Endodermal cell (in vitro differentiated cells): Measurements from ENCODE around the gene CHN2. TPM values are rescaled to one million over a fixed set of nuclear protein-coding genes. Genes with fewer than 3 reads are reported as not detected.

Experiments
- DNase-seq: peaks from one replicate; pipeline ENCODE4 v3.0.0-alpha.2; 2017
- H3K27ac ChIP-seq: 2 replicates; pipeline ENCODE4 v1.5.1; 2013; ENCODE audit warnings: mild to moderate bottlenecking, low read depth, low read length, moderate library complexity
- H3K27me3 ChIP-seq: 2 replicates; pipeline ENCODE4 v1.6.1; 2013; ENCODE audit warnings: mild to moderate bottlenecking, low read length, moderate library complexity; ENCODE audit not compliant: insufficient read depth, control insufficient read depth, poor library complexity, severe bottlenecking
- H3K36me3 ChIP-seq: 2 replicates; pipeline ENCODE4 v1.7.0; 2013; ENCODE audit warnings: mild to moderate bottlenecking, low read length, moderate library complexity; ENCODE audit not compliant: control insufficient read depth, insufficient read depth
- H3K4me1 ChIP-seq: one replicate; pipeline ENCODE4 v1.7.0; 2013; ENCODE audit warnings: low read length; ENCODE audit not compliant: control insufficient read depth, insufficient read depth
- H3K4me3 ChIP-seq: 2 replicates; pipeline ENCODE4 v1.5.1; 2013; ENCODE audit warnings: mild to moderate bottlenecking, low read length, moderate library complexity
- H3K9ac ChIP-seq: 2 replicates; pipeline ENCODE4 v1.6.1; 2013; ENCODE audit warnings: mild to moderate bottlenecking, low read length, moderate library complexity; ENCODE audit not compliant: poor library complexity, severe bottlenecking; ENCODE audit errors: extremely low read depth
- H3K9me3 ChIP-seq: 2 replicates; pipeline ENCODE4 v1.6.1; 2013; ENCODE audit warnings: mild to moderate bottlenecking, low read length, moderate library complexity; ENCODE audit not compliant: control insufficient read depth
- H3K27ac Mint-ChIP-seq: 2 replicates; pipeline ENCODE4 v1.8.0; 2020; ENCODE audit warnings: mixed read lengths
- H3K27me3 Mint-ChIP-seq: 2 replicates; pipeline ENCODE4 v1.8.0; 2021; ENCODE audit warnings: mild to moderate bottlenecking, mixed read lengths; ENCODE audit not compliant: insufficient read depth
- H3K36me3 Mint-ChIP-seq: 2 replicates; pipeline ENCODE4 v1.8.0; 2020; ENCODE audit warnings: low read depth, mixed read lengths
- H3K4me1 Mint-ChIP-seq: 2 replicates; pipeline ENCODE4 v1.8.0; 2020; ENCODE audit warnings: mixed read lengths
- H3K4me3 Mint-ChIP-seq: 2 replicates; pipeline ENCODE4 v1.8.0; 2020; ENCODE audit warnings: mild to moderate bottlenecking, moderate library complexity, mixed read lengths
- H3K9me3 Mint-ChIP-seq: 2 replicates; pipeline ENCODE4 v1.8.0; 2020; ENCODE audit warnings: mild to moderate bottlenecking, mixed read lengths
- CTCF ChIP-seq: fragments of 200-600 bp; sonication (generic); conservative IDR thresholded peaks from 2 replicates; pipeline ENCODE4 v1.5.0; 2021; ENCODE audit warnings: antibody characterized with exemption, mild to moderate bottlenecking
- WGBS, 2 experiments: methylation state at CpG; one replicate each; pipeline versions ENCODE4 v1.1.5 to v1.1.7; 2013; ENCODE audit warnings: missing lambda C conversion rate in 2 of 2, mixed read lengths in 1 of 2; ENCODE audit not compliant: insufficient coverage in 1 of 2, insufficient read length in 1 of 2; 5-methylcytosine and 5-hydroxymethylcytosine counted together
- total RNA-seq, 2 donors: library from RNA; stranded (reverse); fragmentation: NEBNext Ultra II Directional in 1 of 2; extraction: Animal tissue kit (Norgen Biotek cat#: 25700) in 1 of 2; gene quantifications; 2 replicates in 1 of 2; 3 replicates in 1 of 2; pipeline ENCODE4 v1.2.1, GENCODE V29; 2021

CHN2 gene
- total RNA-seq, 2 donors from 2014 or later, result 14.0 to 14.1 TPM

DNA sequence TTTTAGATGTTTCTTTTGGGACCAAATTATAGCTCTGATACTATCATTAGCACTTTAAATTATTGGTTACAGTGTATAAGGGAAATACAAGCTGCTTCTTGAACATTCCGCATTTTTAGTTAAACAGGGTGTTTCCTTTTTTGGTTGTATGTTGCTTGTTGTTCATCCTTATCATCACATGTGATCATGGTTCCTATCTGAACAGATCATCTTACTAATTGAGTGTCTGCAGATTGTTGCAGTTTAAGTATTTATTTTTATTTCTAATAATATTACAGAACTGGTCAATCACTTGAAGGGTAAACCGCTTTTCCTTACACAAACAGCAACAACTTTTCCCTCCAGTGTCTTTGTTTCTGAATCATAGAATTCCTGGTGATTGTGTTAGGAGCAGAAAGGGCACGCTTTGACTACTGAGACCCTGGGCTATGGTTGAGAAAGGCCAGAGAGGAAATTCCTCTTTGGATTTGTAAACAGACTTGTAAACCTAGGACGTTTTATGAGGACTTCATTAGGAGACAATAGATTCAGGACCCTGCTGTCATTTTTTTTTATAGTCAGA lies 37.2 kb downstream of the CHN2 start:
- no peak overlapping the region for H3K4me3 ChIP-seq
- H3K27me3 ChIP-seq, result no peaks in the 10 kb centered on the region
- Mint-ChIP-seq H3K4me3 (no peak overlapping the region), H3K27me3 (no peaks in the 10 kb centered on the region), H3K36me3 (peaks cover 2% of the 10 kb centered on the region), H3K27ac (no peak overlapping the region), H3K9me3 (peaks cover 8% of the 10 kb centered on the region), H3K4me1 (peaks cover 28% of the 10 kb centered on the region)
- 61% methylated on average over 3 of the region's 4 CpGs; no CpG with 5 or more reads in 1 of the 2 experiments for WGBS, 2 experiments
- no peaks in the 10 kb centered on the region for H3K36me3 ChIP-seq
- no peak overlapping the region for H3K27ac ChIP-seq
- TF ChIP-seq CTCF, result no peak
- peaks cover 5% of the 10 kb centered on the region for H3K4me1 ChIP-seq
- no peaks in the 10 kb centered on the region for H3K9me3 ChIP-seq
- no peak overlapping the region for H3K9ac ChIP-seq
- no peak for DNase-seq

DNA sequence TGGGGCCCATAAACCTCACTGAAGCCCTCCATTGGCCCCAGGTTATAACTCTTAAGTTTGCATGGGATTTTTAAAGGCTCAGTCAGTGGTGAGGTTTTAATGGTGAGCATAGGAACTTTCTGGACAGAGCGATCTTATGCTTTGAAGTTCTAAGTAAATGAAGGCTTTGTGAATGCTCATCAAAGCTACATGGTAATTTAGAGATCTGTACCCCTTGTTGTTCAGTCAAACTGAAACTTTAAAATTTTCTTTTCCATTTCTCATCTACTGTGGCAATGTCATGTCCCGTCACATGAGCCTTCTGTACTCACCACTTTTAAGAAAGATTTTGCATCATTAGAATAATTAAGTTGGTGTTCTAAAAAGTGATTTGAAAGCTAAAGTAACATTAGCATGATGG lies 39.9 kb downstream of the CHN2 start:
- WGBS, 2 experiments, result 89 to 100% methylated on average over 1 to 2 of the region's 2 CpGs
- Mint-ChIP-seq H3K36me3 (peaks cover 2% of the 10 kb centered on the region), H3K4me3 (no peak overlapping the region), H3K9me3 (peaks cover 8% of the 10 kb centered on the region), H3K27me3 (no peaks in the 10 kb centered on the region), H3K27ac (no peak overlapping the region), H3K4me1 (peaks cover 29% of the 10 kb centered on the region)
- H3K9ac ChIP-seq, result no peak overlapping the region
- no peaks in the 10 kb centered on the region for H3K27me3 ChIP-seq
- no peaks in the 10 kb centered on the region for H3K4me1 ChIP-seq
- no peak overlapping the region for H3K27ac ChIP-seq
- no peak overlapping the region for H3K4me3 ChIP-seq
- TF ChIP-seq CTCF, result no peak
- no peaks in the 10 kb centered on the region for H3K36me3 ChIP-seq
- H3K9me3 ChIP-seq, result no peaks in the 10 kb centered on the region
- no peak for DNase-seq

- Histone ChIP-seq H3K36me3 (no peaks in the 10 kb centered on the region), H3K9ac (no peak overlapping the region), H3K4me3 (no peak overlapping the region), H3K27me3 (no peaks in the 10 kb centered on the region), H3K9me3 (no peaks in the 10 kb centered on the region), H3K27ac (no peak overlapping the region), H3K4me1 (no peaks in the 10 kb centered on the region)
- WGBS, 2 experiments, result 93 to 100% methylated on average over 1 of the region's 1 CpG
- H3K4me1 Mint-ChIP-seq, result peaks cover 27% of the 10 kb centered on the region
- H3K36me3 Mint-ChIP-seq, result peaks cover 2% of the 10 kb centered on the region
- no peak for DNase-seq
- H3K4me3 Mint-ChIP-seq, result no peak overlapping the region
- no peak for TF ChIP-seq CTCF
- H3K9me3 Mint-ChIP-seq, result peaks cover 11% of the 10 kb centered on the region
- no peaks in the 10 kb centered on the region for H3K27me3 Mint-ChIP-seq
- H3K27ac Mint-ChIP-seq, result no peak overlapping the region
These were observed 41.6 kb downstream of the CHN2 start for GRCh38 chr7:29236071-29236580.
